Measurements from ENCODE around the gene ADIPOR2.
A peak's percentile ranks its signal among the peaks of the same experiment; 100 is the strongest.

Gene ADIPOR2

DNA sequence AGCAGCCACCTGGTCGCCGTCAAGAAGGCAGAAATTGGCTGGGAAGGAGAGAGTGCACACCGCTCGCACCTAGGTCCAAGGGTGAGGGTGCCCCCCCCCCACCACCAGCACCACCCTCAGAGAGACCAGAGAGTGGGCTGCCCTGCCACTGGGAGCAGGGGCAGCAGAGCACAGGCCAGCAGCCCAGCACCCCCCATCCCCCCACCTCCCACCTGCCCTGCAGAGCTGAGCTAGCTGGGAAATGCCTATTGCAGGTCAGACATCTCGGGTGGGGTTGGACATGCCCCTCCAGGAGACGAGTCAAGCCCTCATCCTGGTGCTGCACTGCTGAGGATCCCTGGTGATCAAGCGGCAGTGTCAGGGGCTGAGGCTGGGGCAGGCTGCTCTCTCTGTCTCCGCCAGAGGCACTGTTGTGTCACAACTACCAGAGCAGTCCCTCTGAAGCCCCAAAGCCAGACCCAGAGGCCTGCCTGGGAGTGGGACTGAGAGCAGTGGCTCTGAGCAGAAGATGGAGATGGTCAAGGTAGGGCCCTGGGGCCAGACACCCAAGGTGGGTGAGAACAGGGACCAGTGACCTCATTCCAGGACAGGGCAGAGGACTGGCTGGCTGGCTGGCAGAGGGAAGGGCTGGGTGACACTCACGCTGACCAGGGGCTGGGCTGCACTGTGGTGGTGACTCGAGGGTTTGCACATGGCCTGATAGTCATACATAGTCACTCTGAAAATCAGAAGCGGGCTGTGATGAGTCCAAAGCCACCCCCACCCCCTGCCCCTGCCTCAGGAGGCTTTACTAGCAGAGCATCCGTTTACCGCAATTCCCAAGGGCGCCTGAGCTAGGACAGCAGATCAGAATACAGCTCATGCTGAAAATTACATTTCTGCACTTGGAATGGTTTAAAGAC is 109.8 kb downstream of the ADIPOR2 start:
- DNase-seq (ENCODE audit: low read depth): no peak

DNA sequence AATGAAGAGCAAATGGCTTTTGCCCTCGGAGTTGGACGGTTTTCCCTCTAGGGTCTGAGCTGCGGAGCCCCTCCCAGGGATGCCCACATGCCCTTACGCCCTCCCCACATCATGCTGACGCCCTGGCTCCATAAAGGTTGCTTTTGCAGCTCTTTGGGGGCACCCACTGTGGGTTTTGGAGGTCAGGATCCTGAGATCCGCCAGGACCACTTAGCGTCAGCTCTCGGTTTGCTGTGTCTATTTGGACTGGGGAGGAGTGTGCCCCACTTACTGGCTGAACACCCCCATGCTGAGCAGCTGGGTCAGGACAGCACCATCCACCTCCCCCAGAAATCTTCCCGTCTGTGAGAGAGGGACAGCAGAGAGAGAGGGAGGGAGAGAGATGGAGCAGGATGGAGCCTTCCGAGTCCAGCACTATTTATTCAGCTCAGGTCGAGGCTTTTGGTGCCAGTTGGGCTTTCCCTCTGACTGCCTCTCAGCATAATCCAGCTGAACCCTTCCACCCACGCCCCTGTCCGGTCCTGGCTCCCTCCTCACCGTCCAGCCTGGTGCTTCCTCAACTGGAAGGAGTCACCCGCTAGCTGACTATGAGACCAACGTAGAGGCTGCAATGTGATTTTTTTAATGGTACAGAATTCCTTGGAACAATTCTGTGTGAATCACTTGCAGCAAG is 110.6 kb downstream of the ADIPOR2 start:
- DNase-seq (ENCODE audit: low read depth): no peak

DNA sequence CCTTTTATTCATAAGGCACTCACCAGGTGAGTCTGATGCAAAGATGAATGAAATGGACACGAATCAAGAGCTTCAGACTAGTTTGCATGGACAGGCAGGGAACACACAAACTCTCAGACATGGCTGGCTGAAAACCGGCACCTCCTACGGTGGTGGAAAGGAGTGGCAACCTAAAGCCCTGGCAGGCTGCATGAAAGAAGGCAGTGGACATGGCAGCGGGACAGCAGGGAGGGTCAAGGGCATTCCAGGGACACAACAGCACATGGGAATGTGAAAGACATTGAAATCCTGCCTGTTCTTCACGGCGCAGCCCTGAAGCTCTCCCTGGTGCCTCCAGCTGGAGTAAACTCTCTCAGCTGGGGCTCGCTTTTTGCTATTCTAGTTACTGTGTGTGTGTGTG is 112.9 kb downstream of the ADIPOR2 start:
- DNase-seq (ENCODE audit: low read depth): no peak

DNA sequence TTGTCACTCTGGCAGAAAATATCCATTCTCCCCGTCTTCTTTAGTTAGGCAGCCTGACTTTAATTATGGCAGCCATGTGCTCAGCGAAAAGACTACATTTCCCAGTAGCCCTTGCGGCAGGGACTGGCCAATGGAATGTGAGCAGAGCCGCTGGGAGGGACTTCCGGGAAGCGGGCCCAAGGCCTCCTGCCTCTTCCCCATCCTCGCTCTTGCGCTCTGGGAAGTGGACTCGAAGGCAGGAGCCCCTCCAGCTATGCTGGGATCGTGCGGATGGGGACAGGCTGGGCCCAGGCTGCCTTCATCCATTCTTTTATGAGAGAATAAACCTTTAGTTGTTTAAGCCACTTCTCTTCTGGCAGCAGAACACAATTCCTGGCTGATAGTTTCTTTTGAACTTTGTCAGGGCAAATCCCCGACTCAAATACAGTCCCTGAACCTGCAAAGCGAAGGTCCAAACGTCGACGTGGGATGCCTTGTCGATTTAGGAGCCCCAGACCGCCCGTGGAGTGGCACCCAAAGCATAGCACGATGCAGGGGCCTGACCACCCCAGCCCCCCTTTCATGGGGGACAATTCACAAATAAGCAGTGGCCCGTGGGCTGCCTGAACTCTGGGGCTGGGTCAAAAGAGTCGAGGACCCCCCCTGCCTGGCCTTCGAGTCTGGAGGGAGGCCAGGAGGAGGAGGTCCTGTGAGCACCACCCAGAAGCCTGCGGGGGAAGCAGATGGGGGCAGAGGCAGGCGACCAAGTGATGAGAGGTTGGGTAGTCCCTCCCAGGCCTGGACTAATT is 113.9 kb downstream of the ADIPOR2 start:
- DNase-seq (ENCODE audit: low read depth): peak; percentile 52

DNA sequence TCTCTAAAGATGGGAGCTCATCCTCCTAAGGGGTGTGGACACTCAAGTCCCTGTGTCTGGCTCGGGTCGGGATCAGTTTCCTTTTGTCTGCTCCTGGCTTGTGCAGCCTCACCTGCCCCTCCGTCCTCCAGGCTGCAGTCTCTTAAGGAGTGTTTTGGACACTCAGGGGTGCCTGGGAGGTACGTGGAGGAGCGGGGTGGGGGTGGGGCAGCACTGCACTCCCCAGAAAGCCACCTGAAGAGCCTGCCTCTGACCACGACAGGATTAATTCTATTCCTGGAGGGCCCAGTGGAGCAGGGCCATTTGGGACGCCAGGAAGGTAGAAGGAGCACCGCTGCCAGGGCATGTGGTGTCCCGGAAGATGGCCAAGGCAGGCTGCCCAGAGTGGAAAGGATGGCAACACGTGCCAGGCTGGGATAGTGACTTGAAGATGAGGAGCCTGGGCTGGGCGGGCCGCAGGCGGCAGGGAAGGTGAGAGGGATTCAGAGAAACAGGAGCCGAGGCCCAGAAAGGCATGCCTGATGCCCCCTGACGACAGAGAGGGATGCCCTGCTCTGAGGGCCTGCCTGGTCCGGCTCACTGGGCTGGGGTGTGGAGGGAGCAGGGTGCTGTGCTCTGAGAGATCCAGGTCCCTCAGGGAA is 114.7 kb downstream of the ADIPOR2 start:
- no peak for DNase-seq (ENCODE audit: low read depth)

DNA sequence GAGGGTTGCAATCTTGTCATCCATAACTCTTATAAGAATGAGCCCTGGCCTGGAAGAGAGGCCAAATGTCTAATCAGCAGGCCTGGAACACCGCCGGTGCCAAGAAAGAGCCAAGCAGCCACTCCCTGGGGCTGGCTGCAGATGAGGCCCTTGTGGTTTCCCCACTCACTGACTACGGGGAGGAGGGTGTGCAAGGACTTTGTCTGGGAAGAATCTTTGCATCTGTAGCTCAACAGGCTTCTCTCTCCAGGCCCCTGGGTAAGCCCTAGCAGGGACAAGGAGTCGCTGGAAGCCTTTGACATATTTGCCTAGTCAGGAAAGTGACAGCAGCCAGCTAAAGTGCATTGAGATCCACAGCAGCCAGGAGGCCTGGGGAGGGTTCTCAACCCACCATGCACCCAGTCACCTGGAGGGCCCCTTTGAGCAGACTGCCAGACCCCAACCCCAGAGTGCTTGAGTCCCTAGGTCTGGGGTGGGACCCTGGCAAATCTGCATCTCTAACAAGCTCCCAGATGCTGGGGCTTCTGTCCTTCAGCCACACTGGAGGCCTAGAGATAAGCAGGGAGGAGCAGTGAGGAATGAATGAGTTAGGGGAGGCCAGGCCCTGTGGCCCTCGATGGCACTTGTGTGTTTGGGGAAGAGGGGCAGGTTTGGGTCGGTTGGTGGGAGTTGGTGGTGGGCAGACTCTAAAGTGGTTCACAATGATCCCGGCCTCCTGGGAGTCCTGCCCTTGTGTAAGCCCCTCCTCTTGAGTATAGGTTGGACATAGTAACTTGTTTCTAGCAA is 115.6 kb downstream of the ADIPOR2 start:
- DNase-seq (ENCODE audit: low read depth): no peak

DNA sequence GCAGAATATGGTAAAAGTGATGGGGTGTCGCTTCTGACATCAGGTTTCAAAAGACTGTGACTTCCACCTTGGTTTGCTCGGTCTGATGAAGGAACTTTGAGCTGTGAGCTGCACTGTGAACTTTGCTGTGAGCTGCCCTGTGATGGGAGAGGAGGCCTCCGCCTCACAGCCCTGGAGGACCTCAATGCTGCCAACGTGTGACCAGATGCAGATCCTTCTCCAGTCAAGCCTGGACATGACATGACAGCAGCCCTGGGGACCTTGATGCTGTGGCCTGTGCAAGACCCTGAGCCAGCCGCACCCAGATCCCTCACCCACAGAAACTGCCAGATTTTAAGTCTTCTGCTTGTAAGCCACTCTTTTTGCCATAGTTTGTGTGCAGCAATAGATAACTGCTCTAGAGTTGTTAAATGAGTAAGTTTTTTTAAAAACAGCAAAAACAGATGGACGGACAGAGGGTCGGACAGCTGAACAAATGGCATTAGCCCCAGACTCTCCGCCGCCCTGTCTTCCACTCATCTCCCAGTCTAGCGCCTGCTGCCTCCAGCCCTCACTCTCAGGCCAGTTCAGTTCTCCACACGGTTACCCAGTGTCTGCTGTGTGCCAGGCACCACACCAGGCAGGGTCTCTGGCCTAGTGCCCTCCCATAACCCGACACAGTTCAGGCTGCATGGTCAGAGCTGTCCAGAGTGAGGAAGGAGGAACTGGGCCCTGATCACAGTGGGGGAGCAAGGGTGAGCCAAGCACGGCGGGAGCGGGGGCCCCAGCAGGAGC is 116.4 kb downstream of the ADIPOR2 start:
- no peak for DNase-seq (ENCODE audit: low read depth)

DNA sequence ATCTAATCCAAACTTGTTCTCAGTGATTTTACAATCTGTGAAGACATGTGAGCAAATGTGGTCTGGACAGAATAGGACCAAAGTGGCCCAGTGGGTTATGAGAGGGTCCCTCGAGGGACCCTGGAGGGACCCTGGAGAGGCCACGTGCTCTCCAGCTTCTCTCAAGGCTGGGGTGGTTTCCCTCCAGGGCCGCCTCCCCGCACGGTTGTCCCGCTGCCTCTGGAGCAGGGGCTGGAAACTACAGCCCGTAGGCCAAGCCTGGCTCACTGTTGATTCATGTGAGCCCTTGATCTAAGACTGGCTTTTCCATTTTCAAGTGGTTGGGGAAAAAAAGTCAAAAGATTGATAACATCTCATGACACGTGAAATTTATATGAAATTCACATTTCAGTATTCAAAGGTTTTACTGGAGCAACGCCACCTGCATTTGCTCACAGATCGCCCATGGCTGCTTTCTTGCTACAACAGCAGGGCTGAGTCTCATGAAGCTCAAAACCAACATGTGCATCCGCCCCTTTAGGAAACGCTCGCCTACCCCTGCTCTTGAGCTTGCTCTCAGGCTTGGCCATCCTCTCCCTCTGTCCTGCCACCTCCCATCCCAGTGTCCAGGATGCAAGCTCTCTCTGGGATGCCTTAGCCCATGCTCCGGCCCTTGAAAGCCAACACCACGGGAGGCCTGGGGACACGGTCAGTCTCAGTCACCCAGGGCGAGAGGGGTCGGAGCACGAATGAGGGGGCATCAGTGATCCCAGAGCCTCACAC is 117.3 kb downstream of the ADIPOR2 start:
- no peak for DNase-seq (ENCODE audit: low read depth)

DNA sequence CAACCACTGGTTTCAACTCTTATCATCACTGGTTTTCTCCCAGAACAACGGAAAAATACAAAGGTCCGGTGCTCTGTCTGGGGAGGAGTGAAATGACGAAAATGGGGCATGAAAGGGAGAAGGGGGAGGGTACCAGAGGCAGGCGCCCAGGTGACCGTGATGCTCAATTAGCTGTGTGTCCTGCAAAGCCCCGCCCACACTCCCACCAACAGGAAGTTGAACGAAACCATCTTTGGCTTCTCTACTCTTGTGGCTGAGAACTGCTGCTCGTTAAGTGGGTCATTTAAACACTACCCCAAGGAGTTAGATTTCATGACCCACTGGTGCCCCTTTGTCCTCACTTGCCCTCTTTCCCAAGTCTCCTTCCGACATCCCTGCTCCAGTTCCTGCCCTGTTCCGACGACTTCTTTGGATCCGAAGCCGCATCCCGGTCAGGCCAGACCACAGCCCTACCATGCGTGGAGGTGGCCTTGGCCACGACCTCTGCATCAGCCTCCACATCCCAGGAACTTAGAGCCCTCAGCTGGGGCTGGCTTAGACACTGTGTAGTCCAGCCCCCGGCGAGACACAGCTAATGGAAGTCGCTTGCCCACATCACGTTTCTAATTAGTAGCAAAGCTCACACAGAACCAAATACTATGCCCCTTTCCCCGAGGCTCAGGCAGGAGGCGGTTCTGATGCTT is 118.1 kb downstream of the ADIPOR2 start:
- no peak for DNase-seq (ENCODE audit: low read depth)

DNA sequence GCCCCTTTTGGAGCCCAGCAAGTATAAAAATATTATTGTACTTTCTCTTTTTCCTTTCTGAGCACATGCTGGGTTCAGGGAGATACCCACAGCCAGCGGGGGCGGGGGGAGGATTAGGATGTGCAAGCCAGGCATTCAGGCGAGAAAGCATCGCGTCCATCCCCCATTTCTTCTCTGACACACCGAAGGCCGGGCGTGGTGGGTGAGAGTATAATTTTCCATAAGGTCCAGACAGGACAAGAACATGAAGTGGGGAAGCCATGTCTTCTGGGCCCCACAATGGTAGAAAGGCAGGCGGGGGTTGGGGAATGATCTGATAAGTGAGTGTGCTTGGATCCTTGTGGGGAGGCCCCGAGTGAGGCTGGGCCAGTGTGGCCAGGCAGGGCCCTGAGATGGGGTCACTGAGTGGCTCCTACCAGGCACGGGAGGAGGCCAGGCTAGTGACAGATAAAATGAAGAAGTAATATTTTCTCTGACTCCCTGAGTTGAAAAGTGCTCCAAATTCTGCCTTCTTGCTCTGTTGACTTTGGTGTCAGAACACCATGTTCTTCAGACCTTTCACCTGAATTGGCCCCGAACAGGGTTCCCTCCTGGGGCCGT is 118.8 kb downstream of the ADIPOR2 start:
- DNase-seq (ENCODE audit: low read depth): no peak

DNA sequence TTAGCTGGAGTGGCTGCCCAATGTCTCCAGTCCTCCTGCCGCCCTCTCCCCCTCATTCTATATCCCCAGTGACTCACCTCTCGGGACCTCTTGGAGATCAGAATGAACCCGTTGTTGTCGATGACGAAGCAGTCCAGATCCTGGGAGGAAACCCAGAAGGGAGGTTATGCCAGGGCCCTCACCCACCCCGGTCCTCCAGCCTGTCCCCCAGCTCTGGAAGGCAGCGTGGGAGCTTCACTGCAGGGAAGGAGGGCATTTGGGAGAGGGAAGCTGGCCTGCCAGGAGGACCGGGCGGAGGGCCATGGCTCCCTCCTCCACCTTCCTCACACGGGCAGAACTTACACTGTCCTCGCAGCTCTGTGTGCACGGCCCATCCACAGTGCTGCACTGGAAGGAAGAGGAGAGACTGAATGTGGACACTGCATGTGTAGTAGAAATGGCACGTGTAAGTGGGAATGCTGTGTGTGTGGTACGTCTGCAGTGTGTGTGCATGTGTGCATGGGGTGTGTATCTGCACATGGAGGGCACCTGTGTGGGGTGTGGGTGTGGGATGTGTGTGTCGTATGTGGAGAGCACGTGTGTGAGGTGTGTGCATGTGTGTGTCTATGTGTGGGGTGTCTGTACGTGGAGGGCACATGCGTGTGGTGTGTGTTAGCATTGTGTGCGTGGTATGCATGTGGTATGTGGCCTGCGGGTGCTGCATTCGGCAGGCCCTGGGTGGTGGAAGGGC is 119.5 kb downstream of the ADIPOR2 start:
- no peak for DNase-seq (ENCODE audit: low read depth)

DNA sequence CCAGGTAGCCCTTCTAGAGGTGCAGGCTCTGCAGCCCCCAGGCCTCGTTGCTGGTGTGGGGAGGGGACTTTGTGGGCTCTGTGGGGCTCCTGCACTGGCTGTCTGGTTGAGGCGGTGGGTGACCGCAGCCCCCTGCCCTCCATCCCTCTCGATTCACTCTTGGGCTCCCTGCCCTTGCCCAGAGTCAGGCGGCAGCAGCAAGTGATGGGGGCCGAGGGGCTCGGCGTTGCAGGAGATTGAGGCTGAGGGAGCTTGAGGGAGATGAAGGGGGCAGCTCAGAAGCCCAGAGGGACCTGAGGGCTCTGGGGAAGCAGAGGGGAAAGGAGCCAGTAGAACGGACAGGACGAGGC is 120.0 kb downstream of the ADIPOR2 start:
- DNase-seq (ENCODE audit: low read depth): no peak

DNA sequence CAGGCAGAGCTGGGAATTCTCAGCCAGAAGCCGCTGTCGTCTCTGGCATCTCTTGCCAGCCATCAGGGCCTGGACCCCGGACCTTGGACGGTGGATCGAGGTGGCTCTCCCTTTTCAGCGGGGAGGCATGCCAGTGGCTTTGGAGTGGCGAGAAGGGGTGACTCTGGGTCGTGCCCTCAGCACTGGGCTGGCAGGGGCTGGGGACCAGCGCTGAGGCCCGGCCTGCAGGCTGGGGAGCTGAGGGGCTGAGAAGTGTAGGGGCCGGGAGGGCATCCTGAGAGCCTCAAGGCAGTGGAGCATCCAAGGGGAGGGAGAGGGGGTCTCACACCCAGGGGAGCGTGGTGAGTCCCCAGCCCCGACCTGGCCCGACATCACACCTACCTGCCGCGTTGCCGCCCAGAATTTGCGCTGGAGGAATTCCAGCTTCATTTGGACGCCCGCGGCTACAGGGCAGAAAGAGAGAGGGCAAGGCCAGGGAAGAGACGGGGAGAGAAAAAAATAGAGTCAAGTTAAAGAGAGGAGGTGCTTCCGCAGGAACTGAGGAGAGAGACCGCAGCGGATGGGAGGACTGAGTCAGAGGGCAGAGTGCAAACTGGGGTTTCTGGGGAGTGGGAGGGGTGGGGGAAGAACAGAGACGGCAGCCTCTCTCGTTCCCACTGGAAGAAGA is 120.5 kb downstream of the ADIPOR2 start:
- DNase-seq (ENCODE audit: low read depth): no peak

DNA sequence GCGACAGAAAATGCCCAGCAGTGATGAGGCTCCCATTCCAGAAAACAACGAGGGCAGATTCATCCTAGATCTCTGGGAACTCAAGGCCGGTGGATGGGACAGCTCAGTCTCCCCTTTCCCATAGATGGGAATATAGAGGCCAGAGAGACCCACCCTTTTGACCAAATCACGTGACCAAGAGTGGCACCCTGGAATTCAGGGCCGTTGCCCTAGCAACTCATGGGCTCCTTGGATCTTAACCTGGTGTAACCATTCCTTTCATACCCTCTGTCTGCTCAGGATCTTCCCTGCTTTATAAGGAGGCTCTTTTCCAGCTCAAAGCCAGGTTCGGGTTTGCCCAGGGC is 121.0 kb downstream of the ADIPOR2 start:
- DNase-seq (ENCODE audit: low read depth): no peak

DNA sequence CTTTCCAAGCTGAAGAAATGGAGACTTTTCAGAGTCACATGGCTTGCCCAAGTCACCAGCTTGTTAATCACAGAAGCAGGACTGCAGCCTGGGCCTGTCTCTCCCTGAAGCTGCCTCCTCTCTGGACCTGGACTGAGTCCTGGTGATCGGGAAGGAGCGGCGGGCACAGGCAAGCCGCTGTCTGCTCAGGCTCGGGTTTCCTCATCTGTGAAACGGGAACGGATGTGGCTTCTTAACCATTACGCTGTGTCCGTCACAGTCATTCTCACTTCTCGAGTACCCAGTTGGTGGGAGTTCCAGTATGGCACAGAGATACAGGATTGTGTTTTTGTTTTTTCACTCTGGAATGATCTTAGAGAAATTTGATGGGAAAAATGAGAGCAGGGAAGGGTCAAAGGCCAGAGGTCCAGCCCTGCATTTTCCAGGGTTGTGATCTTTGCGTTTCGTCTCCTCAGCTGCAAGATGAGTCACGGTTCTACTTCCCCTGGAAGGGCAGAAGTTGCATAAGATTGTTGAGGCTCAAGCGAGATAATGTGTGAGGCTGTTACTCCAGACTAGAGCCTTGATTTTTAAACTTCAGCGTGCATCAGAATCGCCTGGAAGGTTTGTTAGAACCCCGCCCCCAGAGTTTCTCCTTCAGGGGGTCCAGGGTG is 121.9 kb downstream of the ADIPOR2 start:
- no peak for DNase-seq (ENCODE audit: low read depth)

DNA sequence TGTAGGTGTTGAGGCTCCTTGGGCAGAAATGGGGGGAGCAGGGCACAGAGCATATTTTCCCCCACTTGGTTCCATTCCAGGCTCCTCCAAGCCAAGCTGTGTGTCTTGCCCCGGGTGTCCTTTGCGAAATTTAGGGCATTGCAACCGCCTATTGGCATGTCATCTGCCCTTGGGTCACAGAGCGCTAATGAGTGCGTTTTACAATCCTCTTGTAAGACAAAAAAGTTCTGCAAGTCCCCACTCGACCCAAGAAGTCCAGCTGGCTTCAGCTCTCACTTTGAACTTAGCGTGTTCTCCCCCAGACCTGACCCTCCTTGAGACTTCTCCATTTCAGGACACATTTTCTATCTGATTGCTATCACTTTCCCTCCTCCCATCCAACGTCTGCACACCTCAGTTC is 123.4 kb downstream of the ADIPOR2 start:
- DNase-seq (ENCODE audit: low read depth): no peak

DNA sequence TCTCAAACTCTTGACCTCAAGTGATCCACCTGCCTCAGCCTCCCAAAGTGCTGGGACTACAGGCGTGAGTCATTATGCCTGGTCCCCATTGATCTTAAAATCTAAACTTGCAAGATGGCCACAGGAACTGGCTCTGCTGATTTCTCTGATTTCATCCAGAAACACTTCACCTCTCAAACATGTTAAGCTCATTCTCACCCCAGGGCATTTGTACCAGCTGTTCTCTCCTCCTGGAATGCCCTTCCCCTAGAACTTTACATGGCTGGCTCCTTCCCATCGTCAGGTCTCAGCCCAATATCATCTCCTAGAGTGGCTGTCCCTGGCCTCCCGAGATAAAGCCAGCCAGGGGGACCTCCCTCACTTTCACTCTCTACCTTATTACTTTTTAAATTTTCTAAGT is 124.2 kb downstream of the ADIPOR2 start:
- no peak for DNase-seq (ENCODE audit: low read depth)
